ENCODE measurements around the gene LRIT3. TPM values are rescaled to one million over a fixed set of nuclear protein-coding genes. Genes with fewer than 3 reads are reported as not detected.

The LRIT3 gene
- total RNA-seq, 4 donors from 2014 or later = 0.16 to 0.22 (median 0.18) TPM

DNA sequence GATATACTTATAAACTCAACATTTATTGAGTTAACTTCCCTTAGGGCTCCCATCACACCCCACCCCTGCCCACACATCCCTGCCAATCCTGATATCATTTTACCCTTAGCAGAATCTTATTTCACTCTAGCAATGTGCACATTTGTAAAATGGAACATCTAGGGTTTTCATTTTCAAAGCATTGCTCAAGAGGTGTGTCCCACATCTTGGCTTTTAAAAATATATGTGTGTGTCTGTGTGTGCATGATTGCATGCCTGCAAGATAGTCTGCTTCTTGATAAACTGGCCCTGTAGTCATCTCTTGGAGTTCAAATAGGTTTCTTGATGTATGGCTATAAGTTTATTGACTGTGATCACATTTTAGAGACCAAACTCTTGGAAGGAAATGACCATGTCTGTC lies 38.4 kb downstream of the LRIT3 start:
- TF ChIP-seq, protein P1, sequence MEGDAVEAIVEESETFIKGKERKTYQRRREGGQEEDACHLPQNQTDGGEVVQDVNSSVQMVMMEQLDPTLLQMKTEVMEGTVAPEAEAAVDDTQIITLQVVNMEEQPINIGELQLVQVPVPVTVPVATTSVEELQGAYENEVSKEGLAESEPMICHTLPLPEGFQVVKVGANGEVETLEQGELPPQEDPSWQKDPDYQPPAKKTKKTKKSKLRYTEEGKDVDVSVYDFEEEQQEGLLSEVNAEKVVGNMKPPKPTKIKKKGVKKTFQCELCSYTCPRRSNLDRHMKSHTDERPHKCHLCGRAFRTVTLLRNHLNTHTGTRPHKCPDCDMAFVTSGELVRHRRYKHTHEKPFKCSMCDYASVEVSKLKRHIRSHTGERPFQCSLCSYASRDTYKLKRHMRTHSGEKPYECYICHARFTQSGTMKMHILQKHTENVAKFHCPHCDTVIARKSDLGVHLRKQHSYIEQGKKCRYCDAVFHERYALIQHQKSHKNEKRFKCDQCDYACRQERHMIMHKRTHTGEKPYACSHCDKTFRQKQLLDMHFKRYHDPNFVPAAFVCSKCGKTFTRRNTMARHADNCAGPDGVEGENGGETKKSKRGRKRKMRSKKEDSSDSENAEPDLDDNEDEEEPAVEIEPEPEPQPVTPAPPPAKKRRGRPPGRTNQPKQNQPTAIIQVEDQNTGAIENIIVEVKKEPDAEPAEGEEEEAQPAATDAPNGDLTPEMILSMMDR (IDR thresholded peaks at IDR 0.05; ENCODE audit: low read depth) = no peak

DNA sequence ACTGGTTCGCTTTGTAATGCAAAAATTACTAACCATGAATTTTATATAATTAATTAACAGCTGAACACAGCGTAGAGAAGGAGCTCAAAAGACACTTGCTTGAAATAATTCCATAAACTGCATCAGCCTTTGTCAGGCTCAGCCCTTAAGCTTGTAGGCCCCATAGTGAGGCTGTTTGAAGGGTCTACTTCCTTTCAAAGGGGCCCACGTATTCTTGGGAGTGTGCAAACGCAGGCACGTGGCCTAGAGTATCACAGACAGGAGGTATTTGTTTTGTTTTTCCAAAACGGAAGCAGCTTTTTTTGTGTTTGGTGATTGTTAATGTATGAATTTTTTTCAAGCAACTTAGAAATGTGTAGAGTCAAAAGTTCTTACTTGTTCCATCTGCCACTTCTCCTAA lies 39.2 kb downstream of the LRIT3 start:
- TF ChIP-seq, protein P1 (IDR thresholded peaks at IDR 0.05; ENCODE audit: low read depth) = no peak

DNA sequence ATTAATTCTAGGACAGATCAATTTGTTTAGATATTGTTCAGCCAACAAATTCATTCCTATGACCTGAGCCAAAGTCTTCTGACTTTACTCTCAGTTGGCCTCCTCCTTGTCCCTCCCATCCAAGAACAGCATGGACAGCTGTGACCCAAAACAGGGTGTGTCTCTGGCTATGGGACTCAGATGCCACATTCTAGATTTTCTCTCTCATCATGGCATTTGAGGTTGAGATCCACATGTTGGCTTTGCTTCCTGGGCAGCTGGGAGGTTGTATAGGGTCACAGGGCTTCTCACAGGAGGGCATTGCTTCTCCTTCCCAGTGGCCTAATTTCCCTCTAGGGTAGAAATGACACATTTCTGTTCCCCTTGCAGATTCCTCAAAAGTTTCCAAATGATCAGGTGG lies 42.2 kb downstream of the LRIT3 start:
- TF ChIP-seq, protein P1 (IDR thresholded peaks at IDR 0.05; ENCODE audit: low read depth) = no peak

DNA sequence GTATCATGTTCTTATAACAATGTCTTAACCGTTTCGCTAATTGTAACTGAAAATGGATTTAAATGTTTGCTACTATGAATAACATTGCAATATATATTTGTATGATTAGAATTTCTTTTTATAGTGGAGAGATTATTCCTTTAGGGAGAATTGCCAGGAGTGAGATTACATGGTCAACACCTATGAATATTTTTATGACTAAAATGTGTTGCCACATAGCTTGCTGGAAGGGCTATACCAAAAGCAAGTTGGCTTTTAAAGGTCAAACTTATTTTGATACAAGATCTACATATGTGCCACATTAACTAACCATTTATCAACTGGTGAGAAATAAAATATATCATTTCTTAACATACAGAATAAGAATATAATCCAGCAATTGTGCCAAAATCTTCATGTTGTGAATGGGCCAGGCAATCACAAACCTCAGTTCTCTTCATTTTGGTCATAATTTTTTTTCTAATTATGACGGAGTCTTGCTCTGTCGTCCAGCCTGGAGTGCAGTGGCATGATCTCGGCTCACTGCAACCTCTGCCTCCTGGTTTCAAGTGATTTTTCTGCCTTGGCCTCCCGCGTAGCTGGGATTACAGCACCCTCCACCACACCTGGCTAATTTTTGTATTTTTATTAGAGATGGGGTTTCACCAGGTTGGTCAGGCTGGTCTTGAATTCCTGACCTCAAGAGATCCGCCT lies 54.8 kb downstream of the LRIT3 start:
- TF ChIP-seq, protein P1 (IDR thresholded peaks at IDR 0.05; ENCODE audit: low read depth) = no peak

DNA sequence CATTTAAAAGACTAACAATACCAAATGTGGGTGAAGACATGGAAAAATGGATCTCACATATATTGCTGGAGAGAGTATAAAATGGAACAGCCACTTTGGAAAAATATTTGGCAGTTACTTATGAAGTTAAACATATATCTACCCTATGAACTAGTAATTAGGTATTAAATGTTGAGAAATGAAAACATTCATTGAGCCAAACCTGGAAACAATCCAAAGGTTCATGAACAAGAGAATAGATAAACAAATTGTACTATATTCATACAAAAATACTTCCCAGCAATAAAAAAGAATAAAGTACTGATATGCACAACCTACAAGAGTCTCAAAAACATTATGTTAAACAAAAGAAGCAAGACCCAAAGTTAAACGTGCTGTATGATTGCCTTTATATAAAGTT lies 60.8 kb downstream of the LRIT3 start:
- TF ChIP-seq, protein P1 (IDR thresholded peaks at IDR 0.05; ENCODE audit: low read depth) = no peak

DNA sequence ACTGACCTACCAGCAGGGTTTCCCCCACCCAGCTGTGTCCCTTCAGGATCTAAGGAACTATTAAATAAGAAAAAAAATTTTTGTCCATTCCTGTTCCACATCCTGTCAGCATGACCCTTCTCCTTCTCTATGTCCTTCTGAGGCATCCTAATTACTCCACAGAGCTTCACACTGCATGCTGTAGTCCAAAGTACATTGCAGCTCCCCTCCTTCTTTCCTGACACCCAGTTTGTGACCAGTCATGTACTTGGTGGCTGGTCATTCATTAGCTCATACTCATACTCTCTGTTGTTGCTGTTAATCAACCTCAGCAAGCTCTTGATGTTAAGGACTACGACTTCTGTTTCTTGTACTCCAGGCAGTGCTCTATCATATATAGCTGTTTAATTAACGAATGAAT lies 62.3 kb downstream of the LRIT3 start:
- TF ChIP-seq, protein P1 (IDR thresholded peaks at IDR 0.05; ENCODE audit: low read depth) = no peak

DNA sequence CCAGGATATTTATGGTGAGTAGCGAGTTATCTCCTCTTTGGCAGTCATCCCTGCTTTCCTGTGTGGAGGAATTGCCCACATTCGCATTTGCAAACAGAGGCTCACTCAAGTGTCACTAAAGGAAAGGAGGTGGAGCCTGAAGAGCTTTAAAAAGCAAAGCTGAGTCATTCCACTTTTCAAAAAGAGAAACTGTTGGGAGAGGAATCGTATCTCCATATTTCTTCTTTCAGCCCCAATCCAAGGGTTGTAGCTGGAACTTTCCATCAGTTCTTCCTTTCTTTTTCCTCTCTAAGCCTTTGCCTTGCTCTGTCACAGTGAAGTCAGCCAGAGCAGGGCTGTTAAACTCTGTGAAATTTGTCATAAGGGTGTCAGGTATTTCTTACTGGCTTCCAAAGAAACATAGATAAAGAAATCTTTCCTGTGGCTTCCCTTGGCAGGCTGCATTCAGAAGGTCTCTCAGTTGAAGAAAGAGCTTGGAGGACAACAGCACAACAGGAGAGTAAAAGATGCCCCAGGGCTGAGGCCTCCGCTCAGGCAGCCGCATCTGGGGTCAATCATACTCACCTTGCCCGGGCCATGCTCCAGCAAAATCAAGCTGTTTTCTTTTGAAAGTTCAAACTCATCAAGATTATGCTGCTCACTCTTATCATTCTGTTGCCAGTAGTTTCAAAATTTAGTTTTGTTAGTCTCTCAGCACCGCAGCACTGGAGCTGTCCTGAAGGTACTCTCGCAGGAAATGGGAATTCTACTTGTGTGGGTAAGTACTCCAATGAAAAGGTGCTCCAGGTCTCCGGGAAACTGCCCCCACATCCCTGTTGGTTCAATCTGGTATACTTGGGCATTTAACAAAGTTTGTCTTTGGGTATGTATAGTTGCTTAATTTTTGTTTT lies 65.0 kb downstream of the LRIT3 start, which contains the start of gene EGF:
Gene EGF (plus strand): TSS at position 178 of the 890 bp plus-strand sequence. CDS start 453 bp downstream, at position 631.
- TF ChIP-seq, protein P1 (IDR thresholded peaks at IDR 0.05; ENCODE audit: low read depth) = no peak
